ENCODE results near the gene GNAS. TPM values are rescaled to one million over a fixed set of nuclear protein-coding genes. Genes with fewer than 3 reads are reported as not detected.
A peak's percentile ranks its signal among the peaks of the same experiment; 100 is the strongest.
"Not testable (repeated sequence)": the region's sequence is repeated elsewhere in the genome, so short reads cannot be mapped to it uniquely, and the experiment has no call there.

GNAS gene
- total and polyA plus RNA-seq, 7 donors: 700 to 1,905 (median 1,386) TPM

DNA sequence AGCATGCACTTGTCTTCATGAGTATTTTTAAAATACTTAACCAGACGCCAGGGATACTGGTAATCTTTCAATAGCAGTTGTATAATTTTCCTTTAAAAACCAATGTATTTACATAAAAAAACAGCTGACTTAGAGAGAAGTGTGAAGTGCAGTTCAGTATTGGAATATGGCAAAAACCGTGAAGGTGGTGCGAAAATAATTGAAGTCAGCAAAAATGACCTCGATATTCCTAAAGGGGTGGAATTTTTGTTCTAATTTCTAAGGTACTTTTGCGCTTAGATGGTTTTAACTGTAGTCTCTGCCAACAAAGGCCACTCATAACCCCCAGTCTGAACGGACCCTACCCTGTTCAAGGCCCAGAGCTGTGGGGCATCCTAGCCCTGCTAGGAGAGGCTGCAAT lies 27.1 kb upstream of the GNAS start:
- H3K27me3 ChIP-seq (ENCODE audit: insufficient read depth in 3 of 3, low read length in 2 of 3): no peaks in the 10 kb centered on the region
- no peaks in the 10 kb centered on the region for H3K9me3 ChIP-seq
- H3K36me3 ChIP-seq (ENCODE audit: insufficient read depth in 1 of 2, low read depth in 1 of 2): no peaks in the 10 kb centered on the region
- ATAC-seq: no peak
- peaks cover 43% of the 10 kb centered on the region for H3K4me1 ChIP-seq
- H3K4me3 ChIP-seq: no peak overlapping the region
- 90 to 92% (median 91%) methylated on average over 6 of the region's 6 CpGs for WGBS, 3 donors
- intact Hi-C loops (cut with DNase I): no loop called here
- DNase-seq: no peak
- peak overlapping the region; percentile 57 for H3K27ac ChIP-seq
- no peak for TF ChIP-seq CTCF (IDR thresholded peaks at IDR 0.05)

- Histone ChIP-seq H3K36me3 (ENCODE audit: insufficient read depth in 1 of 2, low read depth in 1 of 2) (no peaks in the 10 kb centered on the region), H3K4me1 (peaks cover 43% of the 10 kb centered on the region), H3K9me3 (no peaks in the 10 kb centered on the region), H3K4me3 (no peak overlapping the region), H3K27me3 (ENCODE audit: insufficient read depth in 3 of 3, low read length in 2 of 3) (no peaks in the 10 kb centered on the region), H3K27ac (no peak overlapping the region)
- ATAC-seq: no peak
- DNase-seq: no peak
- WGBS, 3 donors: 76 to 87% (median 76%) methylated on average over 5 of the region's 5 CpGs
- no peak for TF ChIP-seq CTCF (IDR thresholded peaks at IDR 0.05)
- intact Hi-C loops (cut with DNase I): no loop called here
These were observed 26.2 kb upstream of the GNAS start for GRCh38 chr20:58826271-58826670.

DNA sequence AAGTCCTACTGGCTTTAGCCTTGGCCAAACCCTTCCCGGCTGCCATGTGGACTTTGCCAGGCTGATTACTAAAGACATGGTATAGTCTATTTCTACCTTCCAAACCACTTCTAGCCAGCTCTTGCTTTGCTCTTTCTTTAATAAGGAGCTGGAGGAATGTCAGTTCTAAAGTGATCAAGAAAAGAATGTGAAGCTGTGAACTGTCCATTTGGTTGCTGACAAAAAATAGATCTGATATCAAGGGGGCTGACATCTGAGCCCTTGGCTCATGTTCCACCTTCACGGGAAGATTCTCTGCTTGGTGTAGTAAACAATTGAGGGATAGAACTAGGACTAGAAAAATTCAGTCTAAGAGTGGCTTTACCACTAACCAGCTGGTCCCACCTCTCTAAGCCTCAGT lies 24.4 kb upstream of the GNAS start:
- ATAC-seq (no peak), DNase-seq (no peak)
- intact Hi-C loops (cut with DNase I): no loop called here
- Histone ChIP-seq H3K9me3 (no peaks in the 10 kb centered on the region), H3K4me3 (no peak overlapping the region), H3K27me3 (ENCODE audit: insufficient read depth in 3 of 3, low read length in 2 of 3) (no peaks in the 10 kb centered on the region), H3K27ac (peak overlapping the region; percentile 65), H3K4me1 (peaks cover 37% of the 10 kb centered on the region), H3K36me3 (ENCODE audit: insufficient read depth in 1 of 2, low read depth in 1 of 2) (no peaks in the 10 kb centered on the region)
- WGBS, 3 donors: 23 to 38% (median 34%) methylated on average over 2 of the region's 2 CpGs
- TF ChIP-seq CTCF (IDR thresholded peaks at IDR 0.05): no peak

DNA sequence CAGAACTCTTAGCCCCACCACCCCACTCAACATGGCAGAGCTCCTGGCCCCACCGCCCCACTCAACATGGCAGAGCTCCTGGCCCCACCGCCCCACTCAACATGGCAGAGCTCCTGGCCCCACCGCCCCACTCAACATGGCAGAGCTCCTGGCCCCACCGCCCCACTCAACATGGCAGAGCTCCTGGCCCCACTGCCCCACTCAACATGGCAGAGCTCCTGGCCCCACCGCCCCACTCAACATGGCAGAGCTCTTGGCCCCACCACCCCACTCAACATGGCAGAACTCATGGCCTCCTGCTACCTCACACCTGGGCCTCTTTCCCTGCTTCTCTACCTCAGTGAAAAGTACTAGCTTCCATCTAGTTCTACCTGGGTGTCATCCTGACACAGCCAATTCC lies 23.7 kb upstream of the GNAS start:
- DNase-seq; H3K36me3 ChIP-seq (ENCODE audit: insufficient read depth in 1 of 2, low read depth in 1 of 2); ATAC-seq; intact Hi-C loops (cut with DNase I); H3K4me3 ChIP-seq; H3K27me3 ChIP-seq (ENCODE audit: insufficient read depth in 3 of 3, low read length in 2 of 3); H3K9me3 ChIP-seq: not testable (repeated sequence)
- peak overlapping the region; percentile 65 for H3K27ac ChIP-seq
- H3K4me1 ChIP-seq: peaks cover 37% of the 10 kb centered on the region
- WGBS, 3 donors: 95 to 100% (median 100%) methylated on average over 2 to 4 of the region's 5 CpGs

DNA sequence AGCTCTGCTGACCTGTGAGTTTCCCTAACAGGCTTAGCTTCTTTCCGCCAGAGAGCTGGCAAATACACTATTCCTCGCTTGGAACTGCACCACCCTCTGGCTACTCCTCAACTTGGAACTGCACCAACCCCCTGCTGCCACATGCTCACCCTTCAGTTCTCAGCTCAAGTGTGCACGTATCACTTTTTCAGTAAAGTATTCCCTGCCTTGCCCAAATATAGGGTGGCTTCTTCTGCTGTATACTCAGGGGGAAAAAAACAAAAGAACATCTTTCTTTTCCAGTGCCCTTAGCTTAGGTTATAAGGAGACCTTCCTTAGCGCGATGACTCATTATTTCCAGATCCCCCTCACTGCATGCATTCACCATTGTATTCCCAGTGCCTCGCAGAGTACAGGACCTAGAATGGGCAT lies 23.0 kb upstream of the GNAS start:
- no peaks in the 10 kb centered on the region for H3K36me3 ChIP-seq (ENCODE audit: insufficient read depth in 1 of 2, low read depth in 1 of 2)
- no peak overlapping the region for H3K4me3 ChIP-seq
- H3K27ac ChIP-seq: peak overlapping the region; percentile 56
- intact Hi-C loops (cut with DNase I): no loop called here
- 23 to 41% (median 28%) methylated on average over 6 of the region's 6 CpGs for WGBS, 3 donors
- DNase-seq (peak in 1 of 2 donors; percentile 64), ATAC-seq (peak; percentile 79 to 85 (median 82))
- no peaks in the 10 kb centered on the region for H3K27me3 ChIP-seq (ENCODE audit: insufficient read depth in 3 of 3, low read length in 2 of 3)
- TF ChIP-seq CTCF (IDR thresholded peaks at IDR 0.05): no peak
- no peaks in the 10 kb centered on the region for H3K9me3 ChIP-seq
- H3K4me1 ChIP-seq: peaks cover 29% of the 10 kb centered on the region

Measured in psoas muscle (tissue), 8 donors.